ENCODE data around the gene MSS51. TPM values are rescaled to one million over a fixed set of nuclear protein-coding genes. Genes with fewer than 3 reads are reported as not detected.

The MSS51 gene
- total RNA-seq, 1 experiment from 2014 or later: 2.3 TPM

DNA sequence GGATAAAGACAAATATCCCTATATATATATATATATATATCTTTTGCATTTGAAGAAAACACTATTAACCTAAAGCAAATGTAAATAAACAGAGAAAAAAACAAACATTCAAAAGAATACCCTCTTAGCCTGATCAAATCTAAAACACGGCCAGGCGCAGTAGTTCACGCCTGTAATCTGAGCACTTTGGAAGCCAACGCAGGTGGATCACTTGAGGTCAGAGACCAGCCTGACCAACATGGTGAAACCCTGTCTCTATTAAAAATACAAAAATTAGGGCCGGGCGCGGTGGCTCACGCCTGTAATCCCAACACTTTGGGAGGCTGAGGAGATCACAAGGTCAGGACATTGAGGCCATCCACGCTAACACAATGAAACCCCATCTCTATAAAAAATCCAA lies 28.7 kb downstream of the MSS51 start:
- POLR2A ChIA-PET: no interaction called here
- in situ Hi-C loops (cut with HindIII; ENCODE audit: low pct_unique_long_range_greater_than_20kb, low sequenced_read_pairs) (no loop called here), intact Hi-C loops (cut with micrococcal nuclease; ENCODE audit: unreplicated experiment) (no loop called here)
- ATAC-seq (no peak), DNase-seq (ENCODE audit: low read depth, low spot score) (no peak)
- BruUV-seq (replicated peaks): no TSS peak
- no peaks in the 10 kb centered on the region for H3K9me3 ChIP-seq (ENCODE audit: control insufficient read depth, insufficient read depth, low read depth, low read length)
- TF ChIP-seq TCF7L2 (IDR thresholded peaks at IDR 0.05; ENCODE audit: low read depth, low read length): no peak
- TF ChIP-seq, protein P1, sequence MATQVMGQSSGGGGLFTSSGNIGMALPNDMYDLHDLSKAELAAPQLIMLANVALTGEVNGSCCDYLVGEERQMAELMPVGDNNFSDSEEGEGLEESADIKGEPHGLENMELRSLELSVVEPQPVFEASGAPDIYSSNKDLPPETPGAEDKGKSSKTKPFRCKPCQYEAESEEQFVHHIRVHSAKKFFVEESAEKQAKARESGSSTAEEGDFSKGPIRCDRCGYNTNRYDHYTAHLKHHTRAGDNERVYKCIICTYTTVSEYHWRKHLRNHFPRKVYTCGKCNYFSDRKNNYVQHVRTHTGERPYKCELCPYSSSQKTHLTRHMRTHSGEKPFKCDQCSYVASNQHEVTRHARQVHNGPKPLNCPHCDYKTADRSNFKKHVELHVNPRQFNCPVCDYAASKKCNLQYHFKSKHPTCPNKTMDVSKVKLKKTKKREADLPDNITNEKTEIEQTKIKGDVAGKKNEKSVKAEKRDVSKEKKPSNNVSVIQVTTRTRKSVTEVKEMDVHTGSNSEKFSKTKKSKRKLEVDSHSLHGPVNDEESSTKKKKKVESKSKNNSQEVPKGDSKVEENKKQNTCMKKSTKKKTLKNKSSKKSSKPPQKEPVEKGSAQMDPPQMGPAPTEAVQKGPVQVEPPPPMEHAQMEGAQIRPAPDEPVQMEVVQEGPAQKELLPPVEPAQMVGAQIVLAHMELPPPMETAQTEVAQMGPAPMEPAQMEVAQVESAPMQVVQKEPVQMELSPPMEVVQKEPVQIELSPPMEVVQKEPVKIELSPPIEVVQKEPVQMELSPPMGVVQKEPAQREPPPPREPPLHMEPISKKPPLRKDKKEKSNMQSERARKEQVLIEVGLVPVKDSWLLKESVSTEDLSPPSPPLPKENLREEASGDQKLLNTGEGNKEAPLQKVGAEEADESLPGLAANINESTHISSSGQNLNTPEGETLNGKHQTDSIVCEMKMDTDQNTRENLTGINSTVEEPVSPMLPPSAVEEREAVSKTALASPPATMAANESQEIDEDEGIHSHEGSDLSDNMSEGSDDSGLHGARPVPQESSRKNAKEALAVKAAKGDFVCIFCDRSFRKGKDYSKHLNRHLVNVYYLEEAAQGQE (IDR thresholded peaks at IDR 0.05; ENCODE audit: insufficient read depth in 1 of 2, low read depth in 2 of 2, low read length in 1 of 2): no peak
- TF ChIP-seq POLR2AphosphoS5 (IDR thresholded peaks at IDR 0.05; ENCODE audit: low read depth, low read length): no peak
- TF ChIP-seq SIN3A (IDR thresholded peaks at IDR 0.05; ENCODE audit: borderline replicate concordance, insufficient read depth, low read depth, low read length): no peak
- no peak for TF ChIP-seq CTCF (IDR thresholded peaks at IDR 0.05)
- H3K4me3 ChIP-seq (ENCODE audit: low read depth in 2 of 2, low read length in 2 of 2): no peak overlapping the region
- no peaks in the 10 kb centered on the region for H3K4me1 ChIP-seq (ENCODE audit: control insufficient read depth, insufficient read depth, low read length)
- no peak overlapping the region for H3K27ac ChIP-seq (ENCODE audit: low read length)
- CTCF ChIA-PET: no interaction called here
- H3K36me3 ChIP-seq (ENCODE audit: control insufficient read depth, insufficient read depth, low read length): no peaks in the 10 kb centered on the region
- H3K27me3 ChIP-seq (ENCODE audit: control insufficient read depth, insufficient read depth, low read length): no peaks in the 10 kb centered on the region

GRCh38 chr10:73401636-73402035 lies 31.7 kb downstream of the MSS51 start:
- intact Hi-C loops (cut with micrococcal nuclease; ENCODE audit: unreplicated experiment): no loop called here
- POLR2A ChIA-PET: interaction anchor here (0.5 kb wide), 1 partner anchor 10 kb away, joined by 5 read pairs; no protein-coding TSS in a partner anchor

More at GRCh38 chr10:73401636-73402035, 31.7 kb downstream of the MSS51 start:
- CTCF ChIA-PET: interaction anchor here (1.0 kb wide), 1 partner anchor 137 kb away, joined by 3 read pairs; no protein-coding TSS in a partner anchor
- Histone ChIP-seq H3K4me3 (ENCODE audit: low read depth in 2 of 2, low read length in 2 of 2) (no peak overlapping the region), H3K36me3 (ENCODE audit: control insufficient read depth, insufficient read depth, low read length) (peaks cover 6% of the 10 kb centered on the region), H3K27ac (ENCODE audit: low read length) (no peak overlapping the region), H3K27me3 (ENCODE audit: control insufficient read depth, insufficient read depth, low read length) (no peaks in the 10 kb centered on the region), H3K4me1 (ENCODE audit: control insufficient read depth, insufficient read depth, low read length) (no peaks in the 10 kb centered on the region), H3K9me3 (ENCODE audit: control insufficient read depth, insufficient read depth, low read depth, low read length) (no peaks in the 10 kb centered on the region)
- no TSS peak for BruUV-seq (replicated peaks)
- in situ Hi-C loops (cut with HindIII; ENCODE audit: low pct_unique_long_range_greater_than_20kb, low sequenced_read_pairs): no loop called here
- no peak for ATAC-seq
- TF ChIP-seq TCF7L2 (IDR thresholded peaks at IDR 0.05; ENCODE audit: low read depth, low read length) (no peak), POLR2AphosphoS5 (IDR thresholded peaks at IDR 0.05; ENCODE audit: low read depth, low read length) (no peak), CTCF (IDR thresholded peaks at IDR 0.05) (no peak), SIN3A (IDR thresholded peaks at IDR 0.05; ENCODE audit: borderline replicate concordance, insufficient read depth, low read depth, low read length) (no peak)
- TF ChIP-seq, protein P1 (IDR thresholded peaks at IDR 0.05; ENCODE audit: insufficient read depth in 1 of 2, low read depth in 2 of 2, low read length in 1 of 2): no peak
- DNase-seq (ENCODE audit: low read depth, low spot score): no peak
